Measurements from ENCODE around the gene CMTM2. TPM values are rescaled to one million over a fixed set of nuclear protein-coding genes. Genes with fewer than 3 reads are reported as not detected.

Gene CMTM2
- total RNA-seq, 1 donor from 2014 or later, result not detected

DNA sequence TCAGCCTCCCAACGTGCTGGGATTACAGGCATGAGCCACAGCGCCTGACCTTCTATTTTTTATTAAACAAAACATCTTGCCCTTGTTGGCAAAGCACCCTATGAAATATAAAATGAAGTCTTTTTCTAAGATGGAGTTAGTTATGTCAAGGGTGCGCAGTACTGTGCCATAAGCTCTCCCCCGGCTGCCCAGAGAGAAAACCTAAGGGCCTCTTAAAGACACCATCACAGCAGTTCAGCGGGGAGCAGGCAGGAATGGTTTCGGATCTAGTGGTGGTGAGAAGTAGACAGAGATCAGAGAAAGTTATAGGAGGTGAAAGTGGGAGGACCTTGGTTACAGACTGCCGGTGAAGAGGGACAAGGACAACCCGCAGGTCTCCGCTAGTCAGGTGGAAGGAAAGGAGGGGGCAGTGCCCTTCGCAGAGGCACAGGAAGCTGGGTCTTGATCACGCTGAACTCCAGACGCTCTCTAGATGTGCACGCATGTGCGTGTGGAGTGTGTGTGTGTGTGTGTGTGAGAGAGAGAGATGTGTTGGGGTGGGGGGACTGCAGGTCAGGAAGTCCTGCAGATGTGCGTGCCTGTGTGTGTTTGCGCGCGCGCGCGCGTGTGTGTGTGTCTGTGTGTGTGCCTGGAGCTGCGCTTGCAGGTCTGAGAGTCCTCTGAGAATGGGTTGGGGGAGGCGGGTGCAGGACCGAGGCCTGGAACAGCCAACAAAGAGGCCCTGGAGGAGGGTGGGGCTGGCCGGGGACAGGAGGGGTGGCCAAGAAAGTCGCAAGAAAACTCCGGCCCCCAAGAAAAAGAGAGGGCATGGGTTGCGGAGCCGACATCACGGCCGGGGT, 24.5 kb downstream of the CMTM2 start:
- Histone ChIP-seq H3K27ac (ENCODE audit: low read depth, low read length) (no peak overlapping the region), H3K4me3 (ENCODE audit: insufficient read depth, low read depth, low read length) (peak overlapping the region; percentile 74), H3K27me3 (ENCODE audit: insufficient read depth, low read length) (no peaks in the 10 kb centered on the region), H3K79me2 (ENCODE audit: insufficient read depth, low read length) (peaks cover 32% of the 10 kb centered on the region), H3K4me2 (ENCODE audit: low read length) (peak overlapping the region; percentile 97), H2AFZ (ENCODE audit: low read depth, low read length) (peak overlapping the region; percentile 87), H3K4me1 (ENCODE audit: insufficient read depth, low read length) (peaks cover 26% of the 10 kb centered on the region), H3K9ac (ENCODE audit: low read length) (peak overlapping the region; percentile 87), H3K9me3 (ENCODE audit: insufficient read depth, low read depth, low read length) (peaks cover 4% of the 10 kb centered on the region), H3K36me3 (ENCODE audit: insufficient read depth, low read length) (no peaks in the 10 kb centered on the region), H4K20me1 (ENCODE audit: insufficient read depth, low read length) (peaks cover 30% of the 10 kb centered on the region)
- Mint-ChIP-seq H3K4me1 (ENCODE audit: low read depth, unreplicated experiment) (peaks cover 9% of the 10 kb centered on the region), H3K27me3 (ENCODE audit: low read depth, unreplicated experiment) (peaks cover 12% of the 10 kb centered on the region), H3K27ac (ENCODE audit: unreplicated experiment) (peak overlapping the region; percentile 84), H3K4me3 (ENCODE audit: unreplicated experiment) (peak overlapping the region; percentile 88), H3K36me3 (ENCODE audit: low read depth, unreplicated experiment) (peaks cover 2% of the 10 kb centered on the region), H3K9me3 (ENCODE audit: unreplicated experiment) (no peaks in the 10 kb centered on the region)
- DNase-seq (ENCODE audit: low read depth) (peak; percentile 68), FAIRE-seq (no peak)
- TF ChIP-seq EZH2 (IDR thresholded peaks at IDR 0.05; ENCODE audit: insufficient read depth, low read length), result no peak
- TF ChIP-seq, protein P1, sequence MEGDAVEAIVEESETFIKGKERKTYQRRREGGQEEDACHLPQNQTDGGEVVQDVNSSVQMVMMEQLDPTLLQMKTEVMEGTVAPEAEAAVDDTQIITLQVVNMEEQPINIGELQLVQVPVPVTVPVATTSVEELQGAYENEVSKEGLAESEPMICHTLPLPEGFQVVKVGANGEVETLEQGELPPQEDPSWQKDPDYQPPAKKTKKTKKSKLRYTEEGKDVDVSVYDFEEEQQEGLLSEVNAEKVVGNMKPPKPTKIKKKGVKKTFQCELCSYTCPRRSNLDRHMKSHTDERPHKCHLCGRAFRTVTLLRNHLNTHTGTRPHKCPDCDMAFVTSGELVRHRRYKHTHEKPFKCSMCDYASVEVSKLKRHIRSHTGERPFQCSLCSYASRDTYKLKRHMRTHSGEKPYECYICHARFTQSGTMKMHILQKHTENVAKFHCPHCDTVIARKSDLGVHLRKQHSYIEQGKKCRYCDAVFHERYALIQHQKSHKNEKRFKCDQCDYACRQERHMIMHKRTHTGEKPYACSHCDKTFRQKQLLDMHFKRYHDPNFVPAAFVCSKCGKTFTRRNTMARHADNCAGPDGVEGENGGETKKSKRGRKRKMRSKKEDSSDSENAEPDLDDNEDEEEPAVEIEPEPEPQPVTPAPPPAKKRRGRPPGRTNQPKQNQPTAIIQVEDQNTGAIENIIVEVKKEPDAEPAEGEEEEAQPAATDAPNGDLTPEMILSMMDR (IDR thresholded peaks at IDR 0.05; ENCODE audit: insufficient read depth, low read depth, low read length), result no peak

DNA sequence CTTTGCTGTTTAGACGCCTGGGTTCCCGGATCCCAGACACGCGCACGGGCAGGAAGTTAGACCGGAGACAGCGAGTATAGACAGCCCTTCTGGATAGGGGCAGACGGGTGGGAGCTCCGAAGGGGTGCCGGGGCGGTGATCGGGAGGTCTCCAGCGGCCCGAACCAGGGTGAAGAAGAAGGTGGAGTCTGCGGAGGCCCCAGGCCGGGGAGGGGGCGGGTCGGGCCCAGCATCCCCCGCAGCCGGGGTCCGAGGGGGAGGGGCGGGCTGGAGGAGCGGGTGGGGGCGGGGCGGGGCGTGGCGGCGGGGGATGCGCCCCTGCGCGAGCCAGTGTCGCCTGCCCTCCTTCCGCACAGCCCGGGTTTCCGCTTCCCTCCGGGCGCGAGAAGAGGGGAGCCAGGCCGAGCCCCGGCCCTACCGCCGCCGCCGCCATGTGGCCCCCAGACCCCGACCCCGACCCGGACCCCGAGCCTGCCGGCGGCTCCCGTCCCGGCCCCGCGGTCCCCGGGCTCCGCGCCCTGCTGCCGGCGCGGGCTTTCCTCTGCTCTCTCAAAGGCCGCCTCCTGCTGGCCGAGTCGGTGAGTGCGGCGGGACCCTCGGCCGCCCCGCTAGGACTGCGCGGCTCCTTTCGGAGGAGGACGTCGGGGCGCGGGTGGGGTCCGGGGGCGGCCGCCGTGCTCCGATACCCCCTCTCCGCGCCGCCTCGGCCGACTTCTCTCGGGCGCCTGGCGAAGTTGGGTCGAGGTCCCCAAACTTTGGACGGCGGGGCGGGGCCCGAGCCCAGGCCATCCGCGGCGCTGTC, 25.3 kb downstream of the CMTM2 start, which contains the start of gene CMTM3:
Gene CMTM3 (plus strand): TSS at position 329 of the 801 bp plus-strand sequence. CDS start 102 bp downstream, at position 431.
- peaks cover 38% of the 10 kb centered on the region for H4K20me1 ChIP-seq (ENCODE audit: insufficient read depth, low read length)
- peaks cover 32% of the 10 kb centered on the region for H3K4me1 ChIP-seq (ENCODE audit: insufficient read depth, low read length)
- peaks cover 4% of the 10 kb centered on the region for H3K9me3 ChIP-seq (ENCODE audit: insufficient read depth, low read depth, low read length)
- peak; percentile 27 for DNase-seq (ENCODE audit: low read depth)
- Mint-ChIP-seq H3K36me3 (ENCODE audit: low read depth, unreplicated experiment) (peaks cover 3% of the 10 kb centered on the region), H3K27me3 (ENCODE audit: low read depth, unreplicated experiment) (peaks cover 8% of the 10 kb centered on the region), H3K27ac (ENCODE audit: unreplicated experiment) (peak within 1 kb of the TSS; percentile 84), H3K4me3 (ENCODE audit: unreplicated experiment) (peak within 1 kb of the TSS; percentile 88), H3K4me1 (ENCODE audit: low read depth, unreplicated experiment) (peaks cover 9% of the 10 kb centered on the region), H3K9me3 (ENCODE audit: unreplicated experiment) (no peaks in the 10 kb centered on the region)
- peak within 1 kb of the TSS; percentile 87 for H2AFZ ChIP-seq (ENCODE audit: low read depth, low read length)
- TF ChIP-seq, protein P1 (IDR thresholded peaks at IDR 0.05; ENCODE audit: insufficient read depth, low read depth, low read length), result peak; percentile 8
- no peak for TF ChIP-seq EZH2 (IDR thresholded peaks at IDR 0.05; ENCODE audit: insufficient read depth, low read length)
- H3K79me2 ChIP-seq (ENCODE audit: insufficient read depth, low read length), result peaks cover 40% of the 10 kb centered on the region
- peak within 1 kb of the TSS; percentile 97 for H3K4me2 ChIP-seq (ENCODE audit: low read length)
- peaks cover 3% of the 10 kb centered on the region for H3K36me3 ChIP-seq (ENCODE audit: insufficient read depth, low read length)
- FAIRE-seq, result no peak
- peak within 1 kb of the TSS; percentile 74 for H3K4me3 ChIP-seq (ENCODE audit: insufficient read depth, low read depth, low read length)
- H3K27ac ChIP-seq (ENCODE audit: low read depth, low read length), result peak within 1 kb of the TSS; percentile 65
- no peaks in the 10 kb centered on the region for H3K27me3 ChIP-seq (ENCODE audit: insufficient read depth, low read length)
- peak within 1 kb of the TSS; percentile 87 for H3K9ac ChIP-seq (ENCODE audit: low read length)
